ENCODE results near the gene SORL1. TPM values are rescaled to one million over a fixed set of nuclear protein-coding genes. Genes with fewer than 3 reads are reported as not detected.

Gene SORL1
- total RNA-seq, 1 donor from 2014 or later: 39.0 TPM

DNA sequence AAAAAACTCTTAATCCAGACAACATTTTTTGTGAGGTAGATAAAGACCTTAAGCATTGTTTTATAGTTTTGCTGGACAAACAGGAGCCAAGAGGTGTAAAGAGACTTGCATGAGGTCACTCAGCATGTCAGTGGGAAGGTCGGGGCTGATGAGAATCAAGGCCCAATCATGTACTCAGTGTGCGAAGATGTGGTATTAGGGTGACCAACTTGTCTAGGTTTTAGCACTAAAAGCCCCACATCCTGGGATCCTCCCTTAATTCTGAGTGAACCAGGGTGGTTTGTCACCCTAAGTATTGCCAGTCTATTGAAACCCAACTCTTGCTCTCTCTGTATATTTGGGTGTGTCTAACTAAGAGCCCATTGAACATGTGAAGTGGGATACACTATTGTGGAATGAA lies 20.2 kb downstream of the SORL1 start:
- TF ChIP-seq, protein P1, sequence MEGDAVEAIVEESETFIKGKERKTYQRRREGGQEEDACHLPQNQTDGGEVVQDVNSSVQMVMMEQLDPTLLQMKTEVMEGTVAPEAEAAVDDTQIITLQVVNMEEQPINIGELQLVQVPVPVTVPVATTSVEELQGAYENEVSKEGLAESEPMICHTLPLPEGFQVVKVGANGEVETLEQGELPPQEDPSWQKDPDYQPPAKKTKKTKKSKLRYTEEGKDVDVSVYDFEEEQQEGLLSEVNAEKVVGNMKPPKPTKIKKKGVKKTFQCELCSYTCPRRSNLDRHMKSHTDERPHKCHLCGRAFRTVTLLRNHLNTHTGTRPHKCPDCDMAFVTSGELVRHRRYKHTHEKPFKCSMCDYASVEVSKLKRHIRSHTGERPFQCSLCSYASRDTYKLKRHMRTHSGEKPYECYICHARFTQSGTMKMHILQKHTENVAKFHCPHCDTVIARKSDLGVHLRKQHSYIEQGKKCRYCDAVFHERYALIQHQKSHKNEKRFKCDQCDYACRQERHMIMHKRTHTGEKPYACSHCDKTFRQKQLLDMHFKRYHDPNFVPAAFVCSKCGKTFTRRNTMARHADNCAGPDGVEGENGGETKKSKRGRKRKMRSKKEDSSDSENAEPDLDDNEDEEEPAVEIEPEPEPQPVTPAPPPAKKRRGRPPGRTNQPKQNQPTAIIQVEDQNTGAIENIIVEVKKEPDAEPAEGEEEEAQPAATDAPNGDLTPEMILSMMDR (conservative IDR thresholded peaks at IDR 0.05): no peak
- Mint-ChIP-seq H3K4me3 (no peak overlapping the region), H3K36me3 (peaks cover 16% of the 10 kb centered on the region), H3K4me1 (ENCODE audit: unreplicated experiment) (peaks cover 13% of the 10 kb centered on the region), H3K9me3 (no peaks in the 10 kb centered on the region), H3K27me3 (no peaks in the 10 kb centered on the region), H3K27ac (no peak overlapping the region)
- DNase-seq (ENCODE audit: extremely low spot score, unreplicated experiment): no peak

DNA sequence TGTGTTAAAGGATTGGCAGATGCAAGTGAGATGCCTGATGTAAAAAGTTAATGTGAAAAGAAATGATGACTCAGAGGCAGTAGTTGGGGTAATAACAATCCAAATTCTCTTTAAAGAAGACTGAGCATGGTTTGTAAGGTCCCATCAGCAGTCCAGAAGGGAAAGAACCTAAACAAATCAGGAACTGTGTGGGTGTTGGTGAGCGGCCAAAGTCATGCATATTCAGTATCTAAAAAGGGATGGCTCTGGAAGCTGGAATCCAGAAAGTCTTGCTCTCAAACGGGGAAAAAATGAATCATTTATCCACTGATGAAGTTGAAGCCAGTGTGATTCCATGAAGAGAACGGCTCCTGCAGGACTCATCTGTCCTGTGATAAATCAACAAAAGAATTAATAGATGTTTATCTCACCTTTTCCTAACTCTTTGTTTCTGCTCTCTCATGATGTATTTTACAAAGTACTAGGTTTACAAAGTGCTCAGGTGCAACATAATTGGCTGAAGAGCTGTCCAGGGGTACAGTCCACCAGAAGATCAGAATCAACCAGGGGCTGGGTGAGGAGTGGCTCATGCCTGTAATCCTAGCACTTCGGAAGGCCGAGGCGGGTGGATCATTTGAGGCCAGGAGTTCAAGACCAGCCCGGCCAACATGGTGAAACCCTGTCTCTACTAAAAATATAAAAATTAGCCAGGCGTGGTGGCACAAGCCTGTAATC lies 21.1 kb downstream of the SORL1 start:
- TF ChIP-seq, protein P1 (conservative IDR thresholded peaks at IDR 0.05): no peak
- no peaks in the 10 kb centered on the region for H3K27me3 Mint-ChIP-seq
- no peak overlapping the region for H3K4me3 Mint-ChIP-seq
- H3K27ac Mint-ChIP-seq: peak overlapping the region; percentile 65
- H3K36me3 Mint-ChIP-seq: peaks cover 16% of the 10 kb centered on the region
- no peak for DNase-seq (ENCODE audit: extremely low spot score, unreplicated experiment)
- H3K4me1 Mint-ChIP-seq (ENCODE audit: unreplicated experiment): peaks cover 10% of the 10 kb centered on the region
- H3K9me3 Mint-ChIP-seq: no peaks in the 10 kb centered on the region

DNA sequence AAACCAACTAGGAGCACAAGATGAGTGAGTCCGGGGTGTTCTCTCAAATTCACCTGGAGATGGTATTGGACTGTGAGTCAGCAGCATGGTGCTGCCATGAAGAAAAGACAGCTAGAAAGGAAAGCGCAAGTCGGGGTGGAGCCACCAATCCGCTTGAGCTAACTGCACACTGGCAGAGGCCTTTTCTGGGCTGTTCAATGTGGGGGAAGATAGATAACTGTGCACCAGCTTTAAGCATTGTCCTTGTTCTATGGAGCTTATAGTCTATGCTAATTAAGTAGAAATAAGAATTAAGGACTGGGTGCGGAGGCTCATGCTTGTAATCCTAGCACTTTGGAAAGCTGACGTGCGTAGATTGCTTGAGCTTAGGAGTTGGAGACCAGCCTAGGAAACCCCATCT lies 22.6 kb downstream of the SORL1 start:
- H3K4me3 Mint-ChIP-seq: no peak overlapping the region
- H3K27ac Mint-ChIP-seq: no peak overlapping the region
- H3K27me3 Mint-ChIP-seq: no peaks in the 10 kb centered on the region
- H3K9me3 Mint-ChIP-seq: no peaks in the 10 kb centered on the region
- no peak for DNase-seq (ENCODE audit: extremely low spot score, unreplicated experiment)
- peaks cover 25% of the 10 kb centered on the region for H3K4me1 Mint-ChIP-seq (ENCODE audit: unreplicated experiment)
- H3K36me3 Mint-ChIP-seq: peaks cover 13% of the 10 kb centered on the region
- TF ChIP-seq, protein P1 (conservative IDR thresholded peaks at IDR 0.05): no peak

DNA sequence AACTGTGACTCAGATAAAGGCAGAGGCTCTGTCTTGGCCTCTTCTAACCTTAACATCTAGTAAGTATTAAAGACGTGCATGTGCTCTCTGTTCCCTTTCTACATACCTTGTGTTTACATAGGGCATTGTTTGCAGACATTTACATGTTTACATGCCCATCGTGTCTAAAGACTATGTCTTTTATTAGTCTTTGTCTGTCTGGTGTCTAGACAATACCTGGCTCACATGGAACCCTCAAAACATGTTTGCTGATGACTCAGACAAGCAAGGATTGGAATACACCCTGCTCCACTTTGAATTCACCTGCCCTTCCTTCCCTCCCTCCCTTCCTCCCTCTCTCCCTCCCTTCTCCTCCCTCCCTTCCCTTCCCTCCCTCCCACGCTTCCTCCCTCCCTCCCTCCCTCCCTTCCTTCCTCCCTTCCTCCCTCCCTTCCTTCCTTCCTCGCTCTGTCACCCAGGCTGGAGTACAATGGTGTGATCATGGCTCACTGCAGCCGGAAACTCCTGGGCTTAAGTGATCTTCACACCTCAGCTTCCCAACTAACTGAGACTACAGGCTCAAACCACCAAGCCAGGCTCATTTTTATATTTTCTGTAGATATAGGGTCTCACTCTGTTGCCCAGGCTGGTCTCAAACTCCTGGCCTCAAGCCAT lies 24.4 kb downstream of the SORL1 start:
- peaks cover 28% of the 10 kb centered on the region for H3K4me1 Mint-ChIP-seq (ENCODE audit: unreplicated experiment)
- TF ChIP-seq, protein P1 (conservative IDR thresholded peaks at IDR 0.05): no peak

DNA sequence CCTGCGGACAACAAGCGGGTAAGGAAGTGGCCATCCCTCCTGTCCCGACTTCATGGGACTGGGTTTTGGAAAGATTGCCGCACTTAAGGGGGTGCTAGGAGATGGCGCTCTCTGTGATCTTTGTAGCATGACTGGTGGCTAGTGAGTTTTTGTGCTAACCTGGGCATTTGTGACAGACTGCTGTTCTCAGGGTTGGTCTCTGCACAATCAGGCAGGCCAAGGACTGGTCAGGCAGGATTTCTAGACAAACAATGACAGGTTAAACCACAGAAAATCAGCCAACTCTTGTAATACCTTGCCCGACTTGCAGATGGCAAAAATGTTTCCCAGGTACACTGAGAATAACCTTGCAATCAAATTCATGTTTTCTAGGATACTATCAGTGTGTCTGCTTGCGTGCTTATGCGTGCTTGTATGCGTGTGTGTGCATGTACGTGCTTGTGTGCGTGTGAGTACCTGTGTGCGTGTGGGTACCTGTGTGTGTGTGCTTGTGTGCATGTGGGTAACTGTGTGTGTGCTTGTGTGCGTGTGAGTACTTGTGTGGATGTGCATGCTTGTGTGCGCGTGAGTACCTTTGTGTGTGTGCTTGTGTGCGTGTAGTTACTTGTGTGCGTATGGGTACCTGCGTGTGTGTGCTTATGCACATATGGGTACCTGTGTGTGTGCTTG lies 26.2 kb downstream of the SORL1 start:
- peak overlapping the region; percentile 39 for H3K4me3 Mint-ChIP-seq
- H3K27me3 Mint-ChIP-seq: no peaks in the 10 kb centered on the region
- H3K4me1 Mint-ChIP-seq (ENCODE audit: unreplicated experiment): peaks cover 34% of the 10 kb centered on the region
- TF ChIP-seq, protein P1 (conservative IDR thresholded peaks at IDR 0.05): no peak
- H3K36me3 Mint-ChIP-seq: peaks cover 1% of the 10 kb centered on the region
- no peaks in the 10 kb centered on the region for H3K9me3 Mint-ChIP-seq
- peak overlapping the region; percentile 94 for H3K27ac Mint-ChIP-seq
- DNase-seq (ENCODE audit: extremely low spot score, unreplicated experiment): no peak

More for the DNA sequence above, 24.4 kb downstream of the SORL1 start:
- no peak overlapping the region for H3K4me3 Mint-ChIP-seq
- peaks cover 5% of the 10 kb centered on the region for H3K36me3 Mint-ChIP-seq
- no peaks in the 10 kb centered on the region for H3K27me3 Mint-ChIP-seq
- no peak overlapping the region for H3K27ac Mint-ChIP-seq
- H3K9me3 Mint-ChIP-seq: no peaks in the 10 kb centered on the region
- DNase-seq (ENCODE audit: extremely low spot score, unreplicated experiment): no peak
